Neural progenitor cell (in vitro differentiated cells): ENCODE results near the gene SLFN5. TPM values are rescaled to one million over a fixed set of nuclear protein-coding genes. Genes with fewer than 3 reads are reported as not detected.

ENCODE experiments used
- DNase-seq: peaks from one replicate; pipeline ENCODE4 v3.0.0-alpha.2; 2016; ENCODE audit warnings: low spot score
- H2AFZ ChIP-seq: fragments of 200-600 bp; sonication (generic); replicated peaks from 2 replicates; pipeline ENCODE4 v1.6.1; 2016; ENCODE audit warnings: antibody characterized with exemption
- H3F3A ChIP-seq: fragments of 200-600 bp; sonication (generic); 2 replicates; pipeline ENCODE4 v1.6.1; 2016; ENCODE audit warnings: antibody characterized with exemption, low read depth
- H3K27ac ChIP-seq: fragments of 200-600 bp; sonication (generic); 2 replicates; pipeline ENCODE4 v1.5.1; 2016; ENCODE audit warnings: mild to moderate bottlenecking
- H3K27me3 ChIP-seq: fragments of 200-600 bp; sonication (generic); 2 replicates; pipeline ENCODE4 v1.6.1; 2016; ENCODE audit warnings: mild to moderate bottlenecking, moderate library complexity
- H3K36me3 ChIP-seq: fragments of 200-600 bp; sonication (generic); 2 replicates; pipeline ENCODE4 v1.5.1; 2016
- H3K4me1 ChIP-seq: fragments of 200-600 bp; sonication (generic); 2 replicates; pipeline ENCODE4 v1.6.1; 2016; ENCODE audit warnings: mixed run types
- H3K4me2 ChIP-seq: fragments of 200-600 bp; sonication (generic); 2 replicates; pipeline ENCODE4 v1.6.1; 2016
- H3K4me3 ChIP-seq: fragments of 200-600 bp; sonication (generic); 2 replicates; pipeline ENCODE4 v1.5.1; 2016
- H3K79me2 ChIP-seq: fragments of 200-600 bp; sonication (generic); 2 replicates; pipeline ENCODE4 v1.6.1; 2016; ENCODE audit warnings: low read depth
- H3K9ac ChIP-seq: fragments of 200-600 bp; sonication (generic); 2 replicates; pipeline ENCODE4 v1.6.1; 2016
- H3K9me3 ChIP-seq: fragments of 200-600 bp; sonication (generic); 2 replicates; pipeline ENCODE4 v1.5.1; 2016; ENCODE audit warnings: low read depth
- H4K20me1 ChIP-seq: fragments of 200-600 bp; sonication (generic); 2 replicates; pipeline ENCODE4 v1.6.1; 2016; ENCODE audit warnings: low read depth
- H3K27ac Mint-ChIP-seq: 3 replicates; pipeline ENCODE4 v1.8.0; 2021; ENCODE audit warnings: mixed read lengths
- H3K27me3 Mint-ChIP-seq: 2 replicates; pipeline ENCODE4 v1.8.0; 2022; ENCODE audit warnings: low read depth, mild to moderate bottlenecking, inconsistent platforms, moderate library complexity, mixed read lengths; ENCODE audit not compliant: insufficient read depth
- H3K36me3 Mint-ChIP-seq: 3 replicates; pipeline ENCODE4 v1.8.0; 2021; ENCODE audit warnings: mixed read lengths
- H3K4me1 Mint-ChIP-seq: 3 replicates; pipeline ENCODE4 v1.8.0; 2021; ENCODE audit warnings: mixed read lengths
- H3K4me3 Mint-ChIP-seq: 3 replicates; pipeline ENCODE4 v1.8.0; 2021; ENCODE audit warnings: mild to moderate bottlenecking, moderate library complexity, mixed read lengths
- H3K9me3 Mint-ChIP-seq: 3 replicates; pipeline ENCODE4 v1.8.0; 2020; ENCODE audit warnings: mixed read lengths
- EZH2 ChIP-seq: fragments of 200-600 bp; sonication (generic); IDR thresholded peaks from 2 replicates; pipeline ENCODE4 v1.6.1; 2017; ENCODE audit warnings: antibody characterized with exemption, mild to moderate bottlenecking, moderate library complexity
- EZH2phosphoT487 ChIP-seq: fragments of 200-600 bp; sonication (generic); IDR thresholded peaks from 2 replicates; pipeline ENCODE4 v1.6.1; 2017; ENCODE audit warnings: antibody characterized with exemption
- total RNA-seq: library from RNA; depleted of rRNA; stranded (reverse); fragments of >200 nt; gene quantifications from 2 replicates; pipeline ENCODE4 v1.2.3, GENCODE V29; 2015; ENCODE audit warnings: low replicate concordance
- TF ChIP-seq, protein P1 (sequence below): fragments of 200-600 bp; sonication (generic); IDR thresholded peaks from 2 replicates; pipeline ENCODE4 v1.5.1; 2017; ENCODE audit warnings: antibody characterized with exemption, mild to moderate bottlenecking

The SLFN5 gene
- total RNA-seq, 1 donor from 2014 or later: 5.8 TPM

DNA sequence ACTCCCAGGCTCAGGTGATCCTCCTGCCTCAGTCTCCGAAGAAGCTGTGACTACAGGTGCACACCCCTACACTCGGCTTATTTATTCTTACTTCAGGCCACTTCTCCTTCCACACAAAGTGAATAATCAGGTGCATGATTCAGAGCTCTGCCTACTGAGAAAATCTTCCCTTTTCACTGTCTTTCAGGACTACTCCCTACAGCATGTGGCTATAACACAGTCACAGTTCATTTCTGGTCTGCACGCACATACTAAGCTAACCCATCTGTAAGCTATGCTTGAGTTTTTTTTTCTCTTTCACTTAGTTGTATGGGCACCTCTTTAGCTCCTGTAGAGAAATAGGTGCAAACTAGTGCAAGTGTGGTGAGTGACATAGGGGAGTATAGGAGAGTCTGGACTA lies 7.6 kb upstream of the SLFN5 start:
- Histone ChIP-seq H3K9me3 (no peaks in the 10 kb centered on the region), H3K27ac (no peak overlapping the region), H3K4me3 (no peak overlapping the region), H3K4me1 (no peaks in the 10 kb centered on the region), H3K79me2 (no peaks in the 10 kb centered on the region), H2AFZ (no peak overlapping the region), H3F3A (no peaks in the 10 kb centered on the region), H3K36me3 (no peaks in the 10 kb centered on the region), H3K9ac (no peak overlapping the region), H3K4me2 (no peak overlapping the region), H3K27me3 (no peaks in the 10 kb centered on the region), H4K20me1 (no peaks in the 10 kb centered on the region)
- Mint-ChIP-seq H3K4me3 (no peak overlapping the region), H3K27me3 (peaks cover 9% of the 10 kb centered on the region), H3K9me3 (no peaks in the 10 kb centered on the region), H3K27ac (no peak overlapping the region), H3K36me3 (no peaks in the 10 kb centered on the region), H3K4me1 (no peaks in the 10 kb centered on the region)
- no peak for DNase-seq
- TF ChIP-seq EZH2: no peak
- TF ChIP-seq, protein P1, sequence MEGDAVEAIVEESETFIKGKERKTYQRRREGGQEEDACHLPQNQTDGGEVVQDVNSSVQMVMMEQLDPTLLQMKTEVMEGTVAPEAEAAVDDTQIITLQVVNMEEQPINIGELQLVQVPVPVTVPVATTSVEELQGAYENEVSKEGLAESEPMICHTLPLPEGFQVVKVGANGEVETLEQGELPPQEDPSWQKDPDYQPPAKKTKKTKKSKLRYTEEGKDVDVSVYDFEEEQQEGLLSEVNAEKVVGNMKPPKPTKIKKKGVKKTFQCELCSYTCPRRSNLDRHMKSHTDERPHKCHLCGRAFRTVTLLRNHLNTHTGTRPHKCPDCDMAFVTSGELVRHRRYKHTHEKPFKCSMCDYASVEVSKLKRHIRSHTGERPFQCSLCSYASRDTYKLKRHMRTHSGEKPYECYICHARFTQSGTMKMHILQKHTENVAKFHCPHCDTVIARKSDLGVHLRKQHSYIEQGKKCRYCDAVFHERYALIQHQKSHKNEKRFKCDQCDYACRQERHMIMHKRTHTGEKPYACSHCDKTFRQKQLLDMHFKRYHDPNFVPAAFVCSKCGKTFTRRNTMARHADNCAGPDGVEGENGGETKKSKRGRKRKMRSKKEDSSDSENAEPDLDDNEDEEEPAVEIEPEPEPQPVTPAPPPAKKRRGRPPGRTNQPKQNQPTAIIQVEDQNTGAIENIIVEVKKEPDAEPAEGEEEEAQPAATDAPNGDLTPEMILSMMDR: no peak
- no peak for TF ChIP-seq EZH2phosphoT487

DNA sequence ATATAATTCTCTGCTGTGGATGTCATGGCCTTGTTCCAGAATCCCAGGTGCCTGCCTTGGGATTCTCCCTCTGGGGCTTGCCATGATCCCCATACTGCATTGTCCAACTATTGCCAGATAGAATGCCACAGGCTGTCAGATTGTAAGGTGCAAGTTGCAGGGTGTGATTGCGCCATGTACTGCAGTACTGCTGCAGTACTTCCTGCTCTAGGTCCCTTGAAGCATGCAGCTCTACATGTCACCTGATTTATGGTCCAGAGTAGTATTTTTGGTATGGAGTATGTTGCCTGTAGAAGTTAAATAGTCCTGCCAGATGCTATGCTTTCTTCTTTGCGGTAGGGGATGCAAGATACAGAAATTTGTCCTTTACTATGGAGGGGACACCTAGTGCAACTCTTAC lies 7.0 kb upstream of the SLFN5 start:
- Mint-ChIP-seq H3K4me1 (no peaks in the 10 kb centered on the region), H3K36me3 (no peaks in the 10 kb centered on the region), H3K27ac (no peak overlapping the region), H3K9me3 (no peaks in the 10 kb centered on the region), H3K27me3 (peaks cover 9% of the 10 kb centered on the region), H3K4me3 (no peak overlapping the region)
- Histone ChIP-seq H3K4me1 (no peaks in the 10 kb centered on the region), H3K9me3 (no peaks in the 10 kb centered on the region), H3K4me3 (no peak overlapping the region), H3K4me2 (no peak overlapping the region), H3F3A (no peaks in the 10 kb centered on the region), H3K27ac (no peak overlapping the region), H3K79me2 (no peaks in the 10 kb centered on the region), H3K36me3 (no peaks in the 10 kb centered on the region), H3K27me3 (no peaks in the 10 kb centered on the region), H2AFZ (no peak overlapping the region), H3K9ac (no peak overlapping the region), H4K20me1 (no peaks in the 10 kb centered on the region)
- TF ChIP-seq EZH2 (no peak), EZH2phosphoT487 (no peak)
- TF ChIP-seq, protein P1: no peak
- DNase-seq: no peak

DNA sequence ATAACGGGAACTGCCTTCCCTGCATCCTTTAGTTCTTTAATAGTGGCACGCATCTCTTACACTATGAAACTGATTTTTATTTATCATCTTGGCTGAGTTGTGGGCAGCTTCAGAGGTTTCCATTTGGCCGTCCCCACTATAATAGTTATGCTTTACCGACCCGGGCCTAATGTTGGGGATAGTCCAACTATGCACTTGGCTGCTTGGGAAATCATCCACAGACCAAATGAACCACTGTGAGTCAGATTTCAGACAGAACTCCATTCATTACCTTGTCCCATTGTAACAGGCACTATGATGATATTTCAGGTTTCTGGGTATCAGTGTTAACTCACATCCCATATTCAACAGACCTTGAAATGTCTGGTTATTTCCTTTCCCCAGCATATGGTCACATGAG lies 6.1 kb upstream of the SLFN5 start:
- Histone ChIP-seq H3K9ac (no peak overlapping the region), H3K9me3 (no peaks in the 10 kb centered on the region), H4K20me1 (no peaks in the 10 kb centered on the region), H3K4me2 (no peak overlapping the region), H3K79me2 (no peaks in the 10 kb centered on the region), H3K27me3 (peaks cover 6% of the 10 kb centered on the region), H3K4me1 (peaks cover under 1% of the 10 kb centered on the region), H3K4me3 (no peak overlapping the region), H2AFZ (no peak overlapping the region), H3F3A (peaks cover 4% of the 10 kb centered on the region), H3K36me3 (no peaks in the 10 kb centered on the region), H3K27ac (no peak overlapping the region)
- no peak overlapping the region for H3K4me3 Mint-ChIP-seq
- peaks cover 3% of the 10 kb centered on the region for H3K4me1 Mint-ChIP-seq
- H3K9me3 Mint-ChIP-seq: no peaks in the 10 kb centered on the region
- no peaks in the 10 kb centered on the region for H3K36me3 Mint-ChIP-seq
- peaks cover 9% of the 10 kb centered on the region for H3K27me3 Mint-ChIP-seq
- TF ChIP-seq, protein P1: no peak
- TF ChIP-seq EZH2: no peak
- no peak for TF ChIP-seq EZH2phosphoT487
- no peak overlapping the region for H3K27ac Mint-ChIP-seq
- DNase-seq: no peak

DNA sequence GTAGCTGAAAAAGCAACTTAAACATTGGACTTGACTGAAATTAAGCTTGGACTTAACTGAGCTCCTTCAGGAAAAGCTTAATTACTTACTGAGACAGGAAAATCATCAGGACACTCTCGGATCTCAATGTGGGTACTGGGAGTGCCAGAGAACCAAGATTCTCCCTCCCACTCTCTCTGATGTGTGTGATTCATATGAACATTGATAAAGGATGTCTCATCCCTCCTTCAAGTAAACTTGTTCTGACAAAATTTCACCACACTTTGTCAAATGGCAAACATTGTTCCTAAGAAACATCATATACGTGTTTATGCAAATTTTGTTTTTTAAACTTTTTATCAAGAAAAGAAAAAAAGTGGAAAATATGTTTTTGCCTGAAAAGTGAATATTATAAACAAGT lies 4.1 kb upstream of the SLFN5 start:
- peaks cover 23% of the 10 kb centered on the region for H3F3A ChIP-seq
- H3K4me1 ChIP-seq: peaks cover 4% of the 10 kb centered on the region
- H4K20me1 ChIP-seq: no peaks in the 10 kb centered on the region
- no peak overlapping the region for H3K9ac ChIP-seq
- TF ChIP-seq, protein P1: no peak
- TF ChIP-seq EZH2 (no peak), EZH2phosphoT487 (no peak)
- H3K36me3 Mint-ChIP-seq: no peaks in the 10 kb centered on the region
- H2AFZ ChIP-seq: no peak overlapping the region
- H3K27me3 Mint-ChIP-seq: peaks cover 9% of the 10 kb centered on the region
- H3K4me3 ChIP-seq: no peak overlapping the region
- no peaks in the 10 kb centered on the region for H3K79me2 ChIP-seq
- H3K4me2 ChIP-seq: no peak overlapping the region
- no peak overlapping the region for H3K27ac ChIP-seq
- H3K27me3 ChIP-seq: peaks cover 9% of the 10 kb centered on the region
- no peaks in the 10 kb centered on the region for H3K9me3 ChIP-seq
- no peak for DNase-seq
- H3K9me3 Mint-ChIP-seq: no peaks in the 10 kb centered on the region
- peaks cover 6% of the 10 kb centered on the region for H3K4me1 Mint-ChIP-seq
- no peaks in the 10 kb centered on the region for H3K36me3 ChIP-seq
- H3K27ac Mint-ChIP-seq: no peak overlapping the region
- H3K4me3 Mint-ChIP-seq: no peak overlapping the region
